Measurements from ENCODE around the gene IL18BP.

IL18BP gene

DNA sequence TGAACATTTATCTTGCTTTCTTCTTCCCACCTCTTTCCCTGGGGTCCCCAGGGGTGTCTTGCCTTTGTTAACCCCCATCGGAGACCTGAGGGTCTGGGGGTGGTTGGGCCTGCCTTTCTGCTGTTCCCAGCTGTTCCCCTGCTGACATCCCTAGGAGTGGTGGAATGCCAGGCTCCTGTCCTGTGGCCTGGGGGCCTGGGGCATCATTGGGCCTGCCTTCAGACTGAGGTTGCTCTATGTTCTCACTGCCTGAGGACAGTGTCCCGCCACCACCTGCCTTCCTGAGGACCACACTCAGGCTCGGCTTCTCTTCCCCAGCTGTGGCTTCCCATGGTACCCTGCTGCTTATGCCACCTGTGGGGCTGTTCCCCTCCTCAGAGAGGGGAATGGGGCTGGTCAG lies 1.1 kb upstream of the IL18BP start:
- DNase-seq, result no peak

DNA sequence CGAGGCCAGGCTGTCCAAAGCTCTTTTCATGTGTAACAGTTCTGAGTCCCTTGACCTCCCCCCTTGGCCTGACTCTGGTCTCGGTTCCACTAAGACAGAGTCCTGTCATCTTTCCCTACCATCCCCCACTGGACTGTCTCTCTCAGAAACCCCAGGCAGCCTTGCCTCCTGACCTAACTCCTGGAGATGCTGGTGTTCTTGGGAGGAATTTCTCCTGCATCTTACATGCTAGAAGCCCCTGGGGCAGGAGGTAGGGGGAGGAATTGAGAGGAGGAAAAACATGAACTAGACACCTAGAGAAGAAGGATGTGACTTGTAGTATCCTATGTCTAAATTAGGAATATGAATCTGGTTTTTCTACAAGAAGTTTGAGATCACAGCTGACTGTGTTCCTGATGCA lies 648 bp upstream of the IL18BP start:
- no peak for DNase-seq

GRCh38 chr11:71999362-71999761 lies 653 bp downstream of the IL18BP start:
- no peak for DNase-seq

DNA sequence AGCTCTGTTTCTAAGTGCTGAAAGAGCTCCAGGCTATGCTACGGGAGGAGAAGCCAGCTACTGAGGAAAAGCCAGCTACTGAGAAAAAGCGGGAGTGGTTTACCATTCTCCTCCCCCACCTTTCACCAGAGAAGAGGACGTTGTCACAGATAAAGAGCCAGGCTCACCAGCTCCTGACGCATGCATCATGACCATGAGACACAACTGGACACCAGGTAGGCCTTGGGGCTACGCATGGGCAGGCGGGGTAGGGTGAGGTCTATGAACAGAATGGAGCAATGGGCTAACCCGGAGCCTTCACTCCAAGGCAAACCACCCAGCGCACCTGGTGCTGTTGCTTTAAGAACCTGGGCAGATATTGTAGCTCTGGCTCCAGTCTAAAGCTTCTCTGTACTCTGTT lies 1.1 kb downstream of the IL18BP start:
- no peak for DNase-seq

GRCh38 chr11:72000202-72000867 lies 1.6 kb downstream of the IL18BP start:
- no peak for DNase-seq

- no peak for DNase-seq
Measured at GRCh38 chr11:72001285-72001684, 2.6 kb downstream of the IL18BP start.

DNA sequence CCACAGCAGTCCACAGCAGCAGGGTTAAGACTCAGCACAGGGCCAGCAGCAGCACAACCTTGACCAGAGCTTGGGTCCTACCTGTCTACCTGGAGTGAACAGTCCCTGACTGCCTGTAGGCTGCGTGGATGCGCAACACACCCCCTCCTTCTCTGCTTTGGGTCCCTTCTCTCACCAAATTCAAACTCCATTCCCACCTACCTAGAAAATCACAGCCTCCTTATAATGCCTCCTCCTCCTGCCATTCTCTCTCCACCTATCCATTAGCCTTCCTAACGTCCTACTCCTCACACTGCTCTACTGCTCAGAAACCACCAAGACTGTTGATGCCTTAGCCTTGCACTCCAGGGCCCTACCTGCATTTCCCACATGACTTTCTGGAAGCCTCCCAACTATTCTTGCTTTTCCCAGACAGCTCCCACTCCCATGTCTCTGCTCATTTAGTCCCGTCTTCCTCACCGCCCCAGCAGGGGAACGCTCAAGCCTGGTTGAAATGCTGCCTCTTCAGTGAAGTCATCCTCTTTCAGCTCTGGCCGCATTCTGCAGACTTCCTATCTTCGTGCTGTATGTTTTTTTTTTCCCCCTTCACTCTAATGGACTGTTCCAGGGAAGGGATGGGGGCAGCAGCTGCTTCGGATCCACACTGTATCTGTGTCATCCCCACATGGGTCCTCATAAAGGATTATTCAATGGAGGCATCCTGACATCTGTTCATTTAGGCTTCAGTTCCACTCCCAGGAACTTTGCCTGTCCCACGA lies 3.3 kb downstream of the IL18BP start:
- DNase-seq, result no peak

DNA sequence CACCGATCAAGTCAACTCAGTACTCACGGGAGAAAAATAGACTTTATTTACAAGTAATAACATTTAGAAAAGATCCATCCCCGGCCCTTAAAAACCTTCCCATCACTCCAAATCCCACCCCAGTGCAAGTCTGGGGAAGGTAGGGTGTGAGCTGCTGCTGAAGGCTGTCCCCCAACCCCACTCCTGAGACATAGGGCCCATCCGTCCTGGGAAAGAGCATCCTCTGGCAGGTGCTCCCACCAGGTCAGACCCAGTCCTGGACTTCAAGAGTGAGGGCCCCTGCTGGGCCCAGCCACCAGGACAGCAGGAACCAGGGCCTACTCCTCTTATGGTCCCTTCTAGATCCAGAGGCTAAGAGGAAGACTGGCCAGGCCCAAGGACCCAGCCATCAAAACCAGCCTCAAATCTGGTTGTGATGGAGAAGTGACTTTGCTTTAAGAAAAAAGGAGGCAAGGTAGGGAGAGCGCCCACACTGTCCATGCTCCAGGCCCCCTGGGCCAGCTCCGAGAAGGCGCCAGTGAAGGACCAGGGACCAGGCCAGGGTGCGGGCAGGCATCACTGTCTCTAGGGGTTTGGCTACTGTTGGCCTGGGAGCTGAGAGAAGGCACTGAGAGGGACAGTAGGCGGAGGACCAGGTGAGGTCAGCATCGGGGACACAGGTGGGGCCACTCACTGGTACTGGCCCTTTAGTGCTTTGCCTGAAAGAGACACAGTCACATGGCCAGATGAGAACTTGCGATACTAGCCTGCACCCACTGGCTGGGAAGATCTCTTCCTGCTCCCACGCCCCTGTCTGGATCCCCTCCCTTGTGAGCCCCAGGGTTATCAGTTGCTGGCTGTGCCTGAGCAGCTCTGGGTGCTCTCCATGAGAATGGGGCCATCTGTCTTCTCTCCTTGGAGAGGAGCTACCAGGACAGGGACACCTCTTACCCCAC lies 4.4 kb downstream of the IL18BP start:
- DNase-seq, result no peak

GRCh38 chr11:72003776-72004171 lies 5.1 kb downstream of the IL18BP start:
- no peak for DNase-seq

DNA sequence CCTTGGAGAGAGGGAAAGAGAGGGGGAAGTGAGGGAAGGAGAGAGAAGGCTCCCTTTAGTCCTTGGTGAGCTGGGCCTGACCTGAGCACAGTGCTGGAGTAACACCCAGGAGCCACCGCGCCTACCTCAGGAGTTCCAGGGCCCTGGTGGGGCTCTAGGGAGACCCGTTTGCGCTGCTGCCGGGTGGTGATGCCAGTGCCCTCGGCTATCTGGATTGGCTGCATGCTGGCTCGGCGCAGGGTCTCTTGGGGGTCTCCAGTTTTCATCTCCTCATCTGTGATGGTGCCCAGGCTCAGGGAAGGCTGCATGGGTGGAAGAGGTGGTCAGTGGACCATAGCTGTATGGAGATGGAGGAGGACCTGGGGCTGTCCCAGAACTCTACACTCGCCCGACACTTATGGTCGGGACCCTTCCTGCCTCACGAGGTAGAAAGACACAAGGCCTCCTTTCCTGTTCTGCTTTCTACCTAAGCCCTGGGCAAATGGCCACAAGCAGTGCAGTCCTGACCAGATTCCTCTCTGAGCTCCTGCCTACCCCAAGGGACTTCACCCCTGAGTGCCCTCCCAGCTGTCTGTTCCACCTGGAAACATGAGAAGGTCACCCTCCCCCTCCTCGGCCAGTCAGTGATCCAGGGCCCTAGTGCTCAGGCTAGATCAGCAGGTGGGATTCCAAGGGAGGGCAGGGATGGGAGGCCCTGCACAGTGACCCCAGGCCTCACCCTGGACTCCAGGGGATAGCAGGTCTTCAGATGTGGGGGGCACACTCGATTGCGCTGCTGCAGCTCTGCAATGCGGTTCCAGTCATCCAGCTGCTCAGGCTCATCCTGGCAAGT lies 6.0 kb downstream of the IL18BP start:
- DNase-seq, result no peak

- peak; percentile 16 for DNase-seq
Measured at GRCh38 chr11:72005347-72006260, 6.9 kb downstream of the IL18BP start.

DNA sequence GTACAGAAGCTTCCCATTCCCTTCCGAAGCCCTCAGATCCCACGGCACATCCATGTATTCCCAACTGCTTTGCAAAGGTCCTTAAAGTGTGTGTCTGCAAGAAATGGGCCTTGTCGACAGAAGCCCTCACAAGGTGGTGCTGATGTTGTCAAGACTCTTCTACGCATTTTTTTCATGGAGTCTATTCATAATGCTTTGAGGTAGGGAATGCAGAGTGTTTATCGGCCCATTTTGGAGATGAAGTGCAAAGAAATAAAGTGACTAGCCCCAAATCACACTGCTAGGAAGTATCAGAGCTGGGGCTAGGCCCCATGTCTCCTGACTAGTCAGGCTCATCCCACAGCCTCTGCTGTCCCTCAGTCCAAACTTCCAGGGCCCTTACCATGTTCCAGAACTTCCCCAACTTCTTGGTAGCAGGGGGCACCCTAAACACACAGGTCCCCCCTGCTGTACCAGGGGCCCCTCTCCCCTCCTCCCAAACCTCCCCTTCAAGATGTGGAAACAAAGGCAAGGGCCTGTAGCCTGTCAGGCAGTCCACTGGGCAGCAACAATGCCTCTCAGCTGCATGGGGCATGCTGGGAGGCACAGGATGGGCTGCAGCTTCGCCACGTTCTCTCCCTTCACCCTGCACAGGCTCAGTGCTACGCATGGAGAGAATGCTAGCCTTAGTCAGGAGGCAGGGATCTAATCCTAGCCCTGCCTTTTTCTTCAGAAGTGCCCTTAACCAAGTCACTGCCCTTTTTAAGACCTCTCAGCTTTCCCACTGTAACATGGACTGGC lies 7.8 kb downstream of the IL18BP start:
- DNase-seq, result no peak

GRCh38 chr11:72007089-72007476 lies 8.4 kb downstream of the IL18BP start:
- no peak for DNase-seq

GRCh38 chr11:72007587-72007986 lies 8.9 kb downstream of the IL18BP start:
- DNase-seq, result no peak

- DNase-seq, result no peak
Measured at GRCh38 chr11:72008728-72009127, 10.0 kb downstream of the IL18BP start.

GRCh38 chr11:72009156-72009555 lies 10.4 kb downstream of the IL18BP start:
- no peak for DNase-seq

DNA sequence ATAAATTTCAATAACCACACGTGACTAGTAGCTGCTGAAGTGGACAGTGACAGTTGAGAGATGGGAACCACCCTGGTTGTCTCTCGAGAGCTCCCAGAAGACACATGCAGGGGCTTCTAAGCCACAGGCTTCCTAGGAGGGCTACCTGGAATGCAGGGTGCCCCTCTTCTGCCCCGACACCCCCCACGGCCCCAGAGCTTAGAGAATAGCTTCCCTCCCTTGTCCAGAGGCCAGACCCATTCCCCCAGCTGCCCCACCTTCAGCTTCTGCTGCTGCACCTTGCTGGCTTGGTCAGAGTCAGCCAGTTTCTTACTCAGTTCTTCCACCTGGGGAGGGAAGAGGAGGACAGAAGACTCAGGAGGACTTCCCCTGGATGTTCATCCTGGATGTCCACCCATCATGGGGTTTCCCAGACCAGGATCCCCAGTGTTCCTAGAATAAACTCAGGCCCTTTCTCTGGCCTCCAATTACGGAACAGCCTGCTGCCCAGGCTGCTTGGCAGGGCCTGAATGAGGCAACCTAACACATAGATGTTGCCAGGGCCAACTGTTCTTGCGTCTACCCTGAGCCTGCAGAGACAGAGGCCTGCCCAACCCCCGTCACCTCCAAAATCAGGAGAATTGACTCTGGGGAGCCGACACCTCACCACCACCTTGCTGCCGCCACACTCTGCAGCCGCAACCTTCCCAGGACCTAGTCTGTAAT lies 12.0 kb downstream of the IL18BP start:
- DNase-seq, result no peak

DNA sequence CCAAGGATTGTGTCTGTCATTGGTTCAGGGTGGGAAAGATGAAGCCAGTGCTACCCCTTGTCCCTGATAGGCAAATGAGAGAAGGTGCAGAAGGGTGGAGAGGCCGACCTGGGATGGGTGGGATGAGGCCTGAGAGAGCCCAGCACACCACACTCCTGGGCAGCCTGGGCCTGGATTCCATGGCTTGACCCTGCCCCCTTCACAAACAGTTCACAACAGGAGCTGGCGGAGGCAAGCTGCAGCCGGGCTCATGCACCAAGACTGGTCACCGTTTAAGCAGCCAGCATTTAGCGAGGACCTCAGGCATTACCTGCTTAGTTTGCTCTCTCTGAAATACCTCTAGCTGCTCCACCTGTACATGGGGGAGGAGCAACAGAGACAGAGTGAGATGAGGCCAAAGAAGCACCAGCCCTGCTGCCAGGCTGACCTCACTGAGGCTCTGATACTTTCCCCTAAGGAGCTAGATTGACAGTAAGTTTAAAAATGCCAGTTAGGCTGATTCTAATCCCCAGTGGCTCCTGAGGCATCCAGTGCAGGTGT lies 13.5 kb downstream of the IL18BP start:
- DNase-seq, result no peak

DNA sequence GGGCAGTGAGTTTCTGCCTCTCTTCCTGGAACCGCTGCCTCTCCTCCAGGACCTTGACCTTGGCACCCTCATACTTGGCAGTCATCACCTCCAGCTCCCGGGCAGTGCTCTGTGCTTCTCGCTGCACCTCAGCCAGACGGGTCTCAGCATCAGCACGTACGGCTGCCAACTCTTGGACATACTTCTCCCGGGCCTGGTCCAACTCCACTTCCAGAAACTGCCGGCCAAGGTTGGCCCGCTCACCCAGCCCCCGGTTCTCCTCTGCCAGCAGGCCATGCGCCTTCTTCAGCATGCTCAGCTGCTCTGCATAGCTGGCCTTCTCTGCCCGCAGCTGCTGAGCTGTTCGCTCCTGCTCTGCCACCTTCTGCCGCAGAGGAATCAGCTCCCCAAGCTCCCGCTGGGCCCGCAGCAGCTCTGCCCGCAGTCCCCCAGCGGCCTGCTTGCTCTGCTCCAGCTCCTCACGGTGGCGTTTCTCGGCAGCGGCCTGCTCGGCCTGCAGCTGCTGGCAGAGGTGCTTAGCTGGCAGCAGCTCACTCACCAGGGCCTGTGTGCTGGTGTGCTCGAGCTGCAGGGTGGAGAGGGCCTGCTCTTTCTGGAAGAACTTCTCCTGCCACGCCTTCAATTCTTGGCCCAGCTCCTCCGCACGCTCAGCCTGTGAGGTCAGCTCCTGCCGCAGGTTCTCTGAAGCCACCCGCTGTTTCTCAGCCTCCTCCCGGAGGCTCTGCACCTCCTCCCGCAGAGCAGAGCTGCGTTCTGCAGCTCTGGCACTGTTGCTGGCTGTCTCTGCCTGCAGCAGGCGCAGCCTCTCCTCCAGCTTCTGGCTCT lies 14.4 kb downstream of the IL18BP start:
- no peak for DNase-seq

Measured in DMS79 treated with DMSO at 0.1 percent for 48 hours (cell line).